Measurements from ENCODE around the gene AGAP1. TPM values are rescaled to one million over a fixed set of nuclear protein-coding genes. Genes with fewer than 3 reads are reported as not detected.

AGAP1 gene
- total RNA-seq, 2 donors from 2014 or later, result 32.8 to 34.7 TPM

GRCh38 chr2:235666213-235666781 lies 172.5 kb downstream of the AGAP1 start:
- H3K36me3 Mint-ChIP-seq (ENCODE audit: low read depth), result no peaks in the 10 kb centered on the region
- Histone ChIP-seq H3K27me3 (ENCODE audit: control insufficient read depth, insufficient read depth, low read length, poor library complexity, severe bottlenecking) (peaks cover 6% of the 10 kb centered on the region), H3K9ac (ENCODE audit: extremely low read depth, low read length, poor library complexity, severe bottlenecking) (no peak overlapping the region), H3K4me1 (ENCODE audit: control insufficient read depth, insufficient read depth, low read length) (peaks cover 4% of the 10 kb centered on the region), H3K4me3 (ENCODE audit: low read length) (peak overlapping the region; percentile 60), H3K9me3 (ENCODE audit: control insufficient read depth, low read length) (no peaks in the 10 kb centered on the region), H3K27ac (ENCODE audit: low read depth, low read length) (peak overlapping the region; percentile 55), H3K36me3 (ENCODE audit: control insufficient read depth, insufficient read depth, low read length) (no peaks in the 10 kb centered on the region)
- 7 to 13% methylated on average over 4 of the region's 4 CpGs for WGBS, 2 experiments (ENCODE audit: insufficient coverage in 1 of 2, insufficient read length in 1 of 2)
- peak; percentile 81 for DNase-seq
- H3K27me3 Mint-ChIP-seq (ENCODE audit: insufficient read depth), result peaks cover 29% of the 10 kb centered on the region
- H3K4me1 Mint-ChIP-seq, result peaks cover 24% of the 10 kb centered on the region
- TF ChIP-seq CTCF (conservative IDR thresholded peaks at IDR 0.05), result no peak
- H3K4me3 Mint-ChIP-seq, result no peak overlapping the region
- no peaks in the 10 kb centered on the region for H3K9me3 Mint-ChIP-seq
- no peak overlapping the region for H3K27ac Mint-ChIP-seq

- no peaks in the 10 kb centered on the region for H3K36me3 ChIP-seq (ENCODE audit: control insufficient read depth, insufficient read depth, low read length)
- H3K4me1 ChIP-seq (ENCODE audit: control insufficient read depth, insufficient read depth, low read length), result peaks cover 4% of the 10 kb centered on the region
- H3K27me3 Mint-ChIP-seq (ENCODE audit: insufficient read depth), result peaks cover 41% of the 10 kb centered on the region
- no peak overlapping the region for H3K27ac ChIP-seq (ENCODE audit: low read depth, low read length)
- peaks cover 23% of the 10 kb centered on the region for H3K27me3 ChIP-seq (ENCODE audit: control insufficient read depth, insufficient read depth, low read length, poor library complexity, severe bottlenecking)
- H3K4me1 Mint-ChIP-seq, result peaks cover 20% of the 10 kb centered on the region
- H3K4me3 Mint-ChIP-seq, result peak overlapping the region; percentile 47
- H3K9me3 Mint-ChIP-seq, result no peaks in the 10 kb centered on the region
- no peak overlapping the region for H3K9ac ChIP-seq (ENCODE audit: extremely low read depth, low read length, poor library complexity, severe bottlenecking)
- TF ChIP-seq CTCF (conservative IDR thresholded peaks at IDR 0.05), result no peak
- WGBS, 2 experiments (ENCODE audit: insufficient coverage in 1 of 2, insufficient read length in 1 of 2), result 80 to 81% methylated on average over 2 to 4 of the region's 4 CpGs
- no peaks in the 10 kb centered on the region for H3K9me3 ChIP-seq (ENCODE audit: control insufficient read depth, low read length)
- H3K36me3 Mint-ChIP-seq (ENCODE audit: low read depth), result no peaks in the 10 kb centered on the region
- no peak overlapping the region for H3K27ac Mint-ChIP-seq
- H3K4me3 ChIP-seq (ENCODE audit: low read length), result no peak overlapping the region
- DNase-seq, result no peak
Observed at GRCh38 chr2:235668782-235669181, 174.9 kb downstream of the AGAP1 start.

GRCh38 chr2:235669269-235669831 lies 175.5 kb downstream of the AGAP1 start:
- no peak overlapping the region for H3K27ac Mint-ChIP-seq
- Histone ChIP-seq H3K27me3 (ENCODE audit: control insufficient read depth, insufficient read depth, low read length, poor library complexity, severe bottlenecking) (peaks cover 23% of the 10 kb centered on the region), H3K9me3 (ENCODE audit: control insufficient read depth, low read length) (no peaks in the 10 kb centered on the region), H3K4me1 (ENCODE audit: control insufficient read depth, insufficient read depth, low read length) (peaks cover 4% of the 10 kb centered on the region), H3K4me3 (ENCODE audit: low read length) (no peak overlapping the region), H3K9ac (ENCODE audit: extremely low read depth, low read length, poor library complexity, severe bottlenecking) (no peak overlapping the region), H3K27ac (ENCODE audit: low read depth, low read length) (no peak overlapping the region), H3K36me3 (ENCODE audit: control insufficient read depth, insufficient read depth, low read length) (no peaks in the 10 kb centered on the region)
- H3K9me3 Mint-ChIP-seq, result no peaks in the 10 kb centered on the region
- peak; percentile 95 for DNase-seq
- H3K4me3 Mint-ChIP-seq, result peak overlapping the region; percentile 47
- 0 to 1% methylated on average over 12 to 77 of the region's 77 CpGs for WGBS, 2 experiments (ENCODE audit: insufficient coverage in 1 of 2, insufficient read length in 1 of 2)
- no peak for TF ChIP-seq CTCF (conservative IDR thresholded peaks at IDR 0.05)
- peaks cover 41% of the 10 kb centered on the region for H3K27me3 Mint-ChIP-seq (ENCODE audit: insufficient read depth)
- H3K36me3 Mint-ChIP-seq (ENCODE audit: low read depth), result no peaks in the 10 kb centered on the region
- H3K4me1 Mint-ChIP-seq, result peaks cover 20% of the 10 kb centered on the region

Measured in endodermal cell (in vitro differentiated cells).